Measurements from ENCODE around the gene NR2F6. TPM values are rescaled to one million over a fixed set of nuclear protein-coding genes. Genes with fewer than 3 reads are reported as not detected.

Gene NR2F6
- total RNA-seq, 4 donors from 2014 or later = 7.1 to 47.7 (median 10.7) TPM

- no peak for TF ChIP-seq CTCF (IDR thresholded peaks at IDR 0.05; ENCODE audit: low read depth)
Observed at GRCh38 chr19:17210296-17210695, 35.4 kb downstream of the NR2F6 start.

- no peak for TF ChIP-seq CTCF (IDR thresholded peaks at IDR 0.05; ENCODE audit: low read depth)
Observed at GRCh38 chr19:17209126-17210036, 36.3 kb downstream of the NR2F6 start.

- no peak for TF ChIP-seq CTCF (IDR thresholded peaks at IDR 0.05; ENCODE audit: low read depth)
Observed at GRCh38 chr19:17206736-17207581, 38.8 kb downstream of the NR2F6 start.

- TF ChIP-seq CTCF (IDR thresholded peaks at IDR 0.05; ENCODE audit: low read depth) = no peak
Observed at GRCh38 chr19:17205237-17206140, 40.2 kb downstream of the NR2F6 start.

- no peak for TF ChIP-seq CTCF (IDR thresholded peaks at IDR 0.05; ENCODE audit: low read depth)
Observed at GRCh38 chr19:17202713-17203112, 43.0 kb downstream of the NR2F6 start.

GRCh38 chr19:17202249-17202648 is 43.5 kb downstream of the NR2F6 start:
- TF ChIP-seq CTCF (IDR thresholded peaks at IDR 0.05; ENCODE audit: low read depth) = no peak
